Esophagus squamous epithelium (tissue), 4 donors: Measurements from ENCODE around the gene S100A9.

Source experiments
- POLR2A ChIP-seq, 4 donors: fragments of 450-650 bp; IDR thresholded peaks; one replicate each; pipeline ENCODE4 v1.6.1; 2017; ENCODE audit warnings: antibody characterized with exemption in 4 of 4, mild to moderate bottlenecking in 4 of 4, moderate library complexity in 3 of 4
- TF ChIP-seq, protein P1 (sequence below), 6 experiments: fragments of 450-650 bp in 4 of 6; fragments of 200-600 bp in 2 of 6; sonication (generic) in 2 of 6; IDR thresholded peaks; one replicate each; pipeline ENCODE4 v1.5.1; 2016 to 2019; ENCODE audit warnings: antibody characterized with exemption in 6 of 6, mild to moderate bottlenecking in 4 of 6, moderate library complexity in 4 of 6

- TF ChIP-seq, protein P1, sequence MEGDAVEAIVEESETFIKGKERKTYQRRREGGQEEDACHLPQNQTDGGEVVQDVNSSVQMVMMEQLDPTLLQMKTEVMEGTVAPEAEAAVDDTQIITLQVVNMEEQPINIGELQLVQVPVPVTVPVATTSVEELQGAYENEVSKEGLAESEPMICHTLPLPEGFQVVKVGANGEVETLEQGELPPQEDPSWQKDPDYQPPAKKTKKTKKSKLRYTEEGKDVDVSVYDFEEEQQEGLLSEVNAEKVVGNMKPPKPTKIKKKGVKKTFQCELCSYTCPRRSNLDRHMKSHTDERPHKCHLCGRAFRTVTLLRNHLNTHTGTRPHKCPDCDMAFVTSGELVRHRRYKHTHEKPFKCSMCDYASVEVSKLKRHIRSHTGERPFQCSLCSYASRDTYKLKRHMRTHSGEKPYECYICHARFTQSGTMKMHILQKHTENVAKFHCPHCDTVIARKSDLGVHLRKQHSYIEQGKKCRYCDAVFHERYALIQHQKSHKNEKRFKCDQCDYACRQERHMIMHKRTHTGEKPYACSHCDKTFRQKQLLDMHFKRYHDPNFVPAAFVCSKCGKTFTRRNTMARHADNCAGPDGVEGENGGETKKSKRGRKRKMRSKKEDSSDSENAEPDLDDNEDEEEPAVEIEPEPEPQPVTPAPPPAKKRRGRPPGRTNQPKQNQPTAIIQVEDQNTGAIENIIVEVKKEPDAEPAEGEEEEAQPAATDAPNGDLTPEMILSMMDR (IDR thresholded peaks at IDR 0.05): no peak
- TF ChIP-seq POLR2A (IDR thresholded peaks at IDR 0.05): no peak
Observed at GRCh38 chr1:153395136-153395685, 37.6 kb downstream of the S100A9 start.
